Endothelial cell of umbilical vein (primary cell): ENCODE results near the gene GLB1L2. TPM values are rescaled to one million over a fixed set of nuclear protein-coding genes. Genes with fewer than 3 reads are reported as not detected.
"Not testable (repeated sequence)": the region's sequence is repeated elsewhere in the genome, so short reads cannot be mapped to it uniquely, and the experiment has no call there.

Experiments
- BruUV-seq: library from RNA; stranded (reverse); fragments of 400-500 nt; replicated peaks from 2 replicates; lab custom pipeline; 2021; lab: Mats Ljungman, UMichigan
- CTCF ChIA-PET: fragments of 300-600, 350-600 bp; sonication (Branson Sonifier 250); formaldehyde crosslinking; loops from one replicate; lab custom pipeline; 2021; ENCODE audit warnings: antibody characterized with exemption, inconsistent platforms; lab: Charles Lee
- POLR2A ChIA-PET: fragments of 300-600, 350-600 bp; sonication (Branson Sonifier 250); formaldehyde crosslinking; loops from one replicate; lab custom pipeline; 2021; ENCODE audit warnings: antibody characterized with exemption, inconsistent platforms; lab: Charles Lee
- DNase-seq: peaks from one replicate; pipeline ENCODE4 v3.0.0-alpha.2; 2011; ENCODE audit warnings: low read depth, low spot score
- FAIRE-seq: peaks from 2 replicates; lab custom pipeline; 2011; peaks lifted over from hg19 to GRCh38; lab: Jason Lieb, UNC
- H2AFZ ChIP-seq: 2 replicates; pipeline ENCODE4 v1.6.0; 2012; ENCODE audit warnings: low read depth, low read length, control low read depth, inconsistent platforms
- H3K27ac ChIP-seq: 2 replicates; pipeline ENCODE4 v1.5.1; 2011; ENCODE audit warnings: low read depth, mild to moderate bottlenecking, control low read depth, low read length, moderate library complexity; ENCODE audit not compliant: insufficient read depth
- H3K27me3 ChIP-seq, 2 experiments: 2 replicates each; pipeline versions ENCODE4 v1.6.0 to v1.6.1; 2011; ENCODE audit warnings: low read length in 2 of 2, mixed read lengths in 1 of 2; ENCODE audit not compliant: control insufficient read depth in 2 of 2, insufficient read depth in 2 of 2
- H3K36me3 ChIP-seq, 2 experiments: 2 replicates in 1 of 2; 3 replicates in 1 of 2; pipeline ENCODE4 v1.5.1; 2011; ENCODE audit warnings: low read length in 2 of 2, mild to moderate bottlenecking in 1 of 2, moderate library complexity in 1 of 2; ENCODE audit not compliant: control insufficient read depth in 2 of 2, insufficient read depth in 2 of 2; ENCODE audit errors: extremely low read depth in 1 of 2
- H3K4me1 ChIP-seq: 3 replicates; pipeline ENCODE4 v1.5.1; 2011; ENCODE audit warnings: mild to moderate bottlenecking, low read length; ENCODE audit not compliant: control insufficient read depth, insufficient read depth; ENCODE audit errors: extremely low read depth
- H3K4me2 ChIP-seq: 2 replicates; pipeline ENCODE4 v1.6.1; 2011; ENCODE audit warnings: low read length, control low read depth, mixed read lengths; ENCODE audit not compliant: insufficient read depth
- H3K4me3 ChIP-seq, 3 experiments: fragments of 200-600 bp in 1 of 3; sonication (generic), shearing (Covaris generic) in 1 of 3; replicated peaks in 1 of 3; 2 replicates each; pipeline ENCODE4 v1.5.1; 2011 to 2016; ENCODE audit warnings: control low read depth in 3 of 3, low read length in 3 of 3, mild to moderate bottlenecking in 2 of 3, inconsistent platforms in 1 of 3, low read depth in 1 of 3, moderate library complexity in 1 of 3; ENCODE audit not compliant: insufficient read depth in 1 of 3
- H3K79me2 ChIP-seq: 2 replicates; pipeline ENCODE4 v1.6.0; 2012; ENCODE audit warnings: low read length, inconsistent platforms; ENCODE audit not compliant: control insufficient read depth, insufficient read depth
- H3K9ac ChIP-seq: replicated peaks from 2 replicates; pipeline ENCODE3; 2011; ENCODE audit warnings: low read length, control low read depth; ENCODE audit not compliant: insufficient read depth; ENCODE audit errors: extremely low read depth
- H3K9me1 ChIP-seq: replicated peaks from 3 replicates; pipeline ENCODE4 v1.6.0; 2011; ENCODE audit warnings: mild to moderate bottlenecking, low read length; ENCODE audit not compliant: control insufficient read depth, insufficient read depth; ENCODE audit errors: extremely low read depth
- H3K9me3 ChIP-seq: replicated peaks from 2 replicates; pipeline ENCODE4 v1.5.1; 2012; ENCODE audit warnings: low read length, inconsistent platforms; ENCODE audit not compliant: control insufficient read depth, insufficient read depth
- H4K20me1 ChIP-seq: replicated peaks from 2 replicates; pipeline ENCODE3; 2011; ENCODE audit warnings: mild to moderate bottlenecking, low read length; ENCODE audit not compliant: control insufficient read depth, insufficient read depth; ENCODE audit errors: extremely low read depth
- CTCF ChIP-seq, 2 donors: IDR thresholded peaks; 1 replicate in 1 of 2; 2 replicates in 1 of 2; pipeline ENCODE4 v1.5.1; 2011; ENCODE audit warnings: low read length in 2 of 2, mild to moderate bottlenecking in 2 of 2, moderate library complexity in 2 of 2, control low read depth in 1 of 2, inconsistent platforms in 1 of 2, low read depth in 1 of 2; ENCODE audit not compliant: insufficient read depth in 1 of 2; ENCODE audit errors: extremely low read depth in 1 of 2
- FOS ChIP-seq: IDR thresholded peaks from 2 replicates; pipeline ENCODE4 v1.6.1; 2011; ENCODE audit warnings: mild to moderate bottlenecking, low read length, moderate library complexity, borderline replicate concordance; ENCODE audit not compliant: insufficient read depth
- JUN ChIP-seq: IDR thresholded peaks from 2 replicates; pipeline ENCODE4 v1.6.1; 2011; ENCODE audit warnings: borderline replicate concordance, low read depth; ENCODE audit not compliant: insufficient read length, insufficient read depth
- MAX ChIP-seq: IDR thresholded peaks from 2 replicates; pipeline ENCODE4 v1.6.1; 2011; ENCODE audit not compliant: insufficient read depth, insufficient read length
- POLR2A ChIP-seq: IDR thresholded peaks from 2 replicates; pipeline ENCODE4 v1.6.1; 2012; ENCODE audit warnings: low read depth, mild to moderate bottlenecking, control low read depth, low read length
- dilution Hi-C: fragments of 300-500 bp; cut with MboI; formaldehyde crosslinking; loops from one replicate; pipeline ENCODE4 v1.15.0; 2019; ENCODE audit warnings: low sequenced_read_pairs; ENCODE audit not compliant: extremely low pct_ligation_motif_present
- intact Hi-C: fragments of 100-400 bp; cut with micrococcal nuclease; formaldehyde crosslinking; loops from one replicate; pipeline ENCODE4 v1.10.0; 2022
- polyA plus RNA-seq, 4 experiments: library from polyadenylated mRNA; depleted of rRNA in 3 of 4; stranded (reverse) in 3 of 4; unstranded in 1 of 4; fragments of >200 nt; gene quantifications; 2 replicates each; pipeline versions ENCODE4 v1.2.1 to v1.2.3, GENCODE V29; 2011 to 2012; ENCODE audit warnings: missing spikeins in 1 of 4
- total RNA-seq: library from RNA; stranded (reverse); gene quantifications from 2 replicates; pipeline ENCODE4 v1.2.3, GENCODE V29; 2021

Gene GLB1L2
- total and polyA plus RNA-seq, 2 donors (not counting 3 experiments of a cell fraction or from before 2014, with no cell fraction given), result 0.55 to 0.59 TPM

- Histone ChIP-seq H3K79me2 (no peaks in the 10 kb centered on the region), H3K4me2 (no peak overlapping the region), H3K4me3 (no peak overlapping the region), H3K9me1 (no peaks in the 10 kb centered on the region), H4K20me1 (no peaks in the 10 kb centered on the region), H3K27me3 (no peaks in the 10 kb centered on the region), H3K36me3 (no peaks in the 10 kb centered on the region), H3K9me3 (no peaks in the 10 kb centered on the region), H3K27ac (no peak overlapping the region), H3K4me1 (no peaks in the 10 kb centered on the region), H2AFZ (no peak overlapping the region), H3K9ac (no peak overlapping the region)
- TF ChIP-seq POLR2A, result no peak
- no peak for TF ChIP-seq FOS
- no peak for TF ChIP-seq JUN
- DNase-seq, result no peak
- ChIA-PET POLR2A (no interaction called here), CTCF (no interaction called here)
- BruUV-seq, result no TSS peak
- dilution Hi-C loops, result no loop called here
- FAIRE-seq, result no peak
- intact Hi-C loops, result no loop called here
Measured at GRCh38 chr11:134313821-134314607, 17.8 kb upstream of the GLB1L2 start.

GRCh38 chr11:134317103-134317502 is 14.7 kb upstream of the GLB1L2 start:
- Histone ChIP-seq H3K79me2 (no peaks in the 10 kb centered on the region), H3K27ac (no peak overlapping the region), H3K4me2 (no peak overlapping the region), H3K9me1 (no peaks in the 10 kb centered on the region), H3K9ac (no peak overlapping the region), H3K4me3 (no peak overlapping the region), H3K36me3 (no peaks in the 10 kb centered on the region), H3K4me1 (no peaks in the 10 kb centered on the region), H2AFZ (no peak overlapping the region), H3K27me3 (no peaks in the 10 kb centered on the region), H4K20me1 (no peaks in the 10 kb centered on the region), H3K9me3 (no peaks in the 10 kb centered on the region)
- ChIA-PET POLR2A (no interaction called here), CTCF (no interaction called here)
- FAIRE-seq (no peak), DNase-seq (no peak)
- no peak for TF ChIP-seq MAX
- TF ChIP-seq CTCF (IDR thresholded peaks at IDR 0.05; ENCODE audit: extremely low read depth in 1 of 2, insufficient read depth in 1 of 2, low read depth in 1 of 2, low read length in 2 of 2), result no peak
- TF ChIP-seq JUN, result no peak
- intact Hi-C loops (no loop called here), dilution Hi-C loops (no loop called here)
- BruUV-seq, result no TSS peak

GRCh38 chr11:134321373-134321772 is 10.4 kb upstream of the GLB1L2 start:
- H3K4me2 ChIP-seq, H3K9me1 ChIP-seq, H3K4me1 ChIP-seq, H3K79me2 ChIP-seq, POLR2A ChIA-PET, H3K27me3 ChIP-seq, H4K20me1 ChIP-seq, FAIRE-seq, H2AFZ ChIP-seq, H3K27ac ChIP-seq, intact Hi-C loops, CTCF ChIA-PET, dilution Hi-C loops, DNase-seq, BruUV-seq, H3K9me3 ChIP-seq, H3K36me3 ChIP-seq, H3K9ac ChIP-seq, H3K4me3 ChIP-seq: not testable (repeated sequence)
